ENCODE measurements around the gene ARID1A.

Gene ARID1A

GRCh38 chr1:26706315-26706714 lies 10.5 kb downstream of the ARID1A start:
- no peak for TF ChIP-seq EGR1 (IDR thresholded peaks at IDR 0.05)
- TF ChIP-seq NFIC (IDR thresholded peaks at IDR 0.05) = no peak
- no peak for TF ChIP-seq EP300 (IDR thresholded peaks at IDR 0.05; ENCODE audit: borderline replicate concordance)
- no peak for TF ChIP-seq YY1 (IDR thresholded peaks at IDR 0.05; ENCODE audit: low read depth)
- TF ChIP-seq TCF12 (IDR thresholded peaks at IDR 0.05; ENCODE audit: low read depth) = no peak
- no peak for TF ChIP-seq USF1 (IDR thresholded peaks at IDR 0.05)
- TF ChIP-seq REST (IDR thresholded peaks at IDR 0.05; ENCODE audit: low read depth) = no peak
- no peak for TF ChIP-seq ZBTB7A (IDR thresholded peaks at IDR 0.05; ENCODE audit: low read depth)
- TF ChIP-seq TEAD4 (IDR thresholded peaks at IDR 0.05) = no peak
- TF ChIP-seq MAX (IDR thresholded peaks at IDR 0.05) = no peak
- TF ChIP-seq CEBPB (IDR thresholded peaks at IDR 0.05) = no peak
- TF ChIP-seq RAD21 (IDR thresholded peaks at IDR 0.05; ENCODE audit: low read depth) = no peak
- no peak for TF ChIP-seq CREB1 (IDR thresholded peaks at IDR 0.05; ENCODE audit: low read depth)
- no peak for TF ChIP-seq FOXM1 (IDR thresholded peaks at IDR 0.05; ENCODE audit: borderline replicate concordance, low read depth)
- TF ChIP-seq TAF1 (IDR thresholded peaks at IDR 0.05; ENCODE audit: low read depth) = no peak

GRCh38 chr1:26710811-26711210 lies 15.0 kb downstream of the ARID1A start:
- TF ChIP-seq TAF1 (IDR thresholded peaks at IDR 0.05; ENCODE audit: low read depth) (no peak), MAX (IDR thresholded peaks at IDR 0.05) (no peak), TEAD4 (IDR thresholded peaks at IDR 0.05) (no peak), RAD21 (IDR thresholded peaks at IDR 0.05; ENCODE audit: low read depth) (no peak), EGR1 (IDR thresholded peaks at IDR 0.05) (no peak), NFIC (IDR thresholded peaks at IDR 0.05) (no peak), ZBTB7A (IDR thresholded peaks at IDR 0.05; ENCODE audit: low read depth) (no peak), TCF12 (IDR thresholded peaks at IDR 0.05; ENCODE audit: low read depth) (no peak), REST (IDR thresholded peaks at IDR 0.05; ENCODE audit: low read depth) (no peak), CEBPB (IDR thresholded peaks at IDR 0.05) (no peak), CREB1 (IDR thresholded peaks at IDR 0.05; ENCODE audit: low read depth) (no peak), USF1 (IDR thresholded peaks at IDR 0.05) (no peak), FOXM1 (IDR thresholded peaks at IDR 0.05; ENCODE audit: borderline replicate concordance, low read depth) (no peak), YY1 (IDR thresholded peaks at IDR 0.05; ENCODE audit: low read depth) (no peak), EP300 (IDR thresholded peaks at IDR 0.05; ENCODE audit: borderline replicate concordance) (no peak)

- TF ChIP-seq USF1 (IDR thresholded peaks at IDR 0.05) = no peak
- no peak for TF ChIP-seq CREB1 (IDR thresholded peaks at IDR 0.05; ENCODE audit: low read depth)
- no peak for TF ChIP-seq EGR1 (IDR thresholded peaks at IDR 0.05)
These were observed 16.0 kb downstream of the ARID1A start for GRCh38 chr1:26711777-26712176.

GRCh38 chr1:26717017-26717491 lies 21.2 kb downstream of the ARID1A start:
- no peak for TF ChIP-seq EGR1 (IDR thresholded peaks at IDR 0.05)
- no peak for TF ChIP-seq MAX (IDR thresholded peaks at IDR 0.05)
- TF ChIP-seq FOXM1 (IDR thresholded peaks at IDR 0.05; ENCODE audit: borderline replicate concordance, low read depth) = no peak
- no peak for TF ChIP-seq EP300 (IDR thresholded peaks at IDR 0.05; ENCODE audit: borderline replicate concordance)
- no peak for TF ChIP-seq REST (IDR thresholded peaks at IDR 0.05; ENCODE audit: low read depth)
- no peak for TF ChIP-seq NFIC (IDR thresholded peaks at IDR 0.05)
- TF ChIP-seq TCF12 (IDR thresholded peaks at IDR 0.05; ENCODE audit: low read depth) = no peak
- TF ChIP-seq RAD21 (IDR thresholded peaks at IDR 0.05; ENCODE audit: low read depth) = no peak
- TF ChIP-seq USF1 (IDR thresholded peaks at IDR 0.05) = no peak
- TF ChIP-seq TAF1 (IDR thresholded peaks at IDR 0.05; ENCODE audit: low read depth) = no peak
- no peak for TF ChIP-seq CREB1 (IDR thresholded peaks at IDR 0.05; ENCODE audit: low read depth)
- TF ChIP-seq TEAD4 (IDR thresholded peaks at IDR 0.05) = no peak
- no peak for TF ChIP-seq YY1 (IDR thresholded peaks at IDR 0.05; ENCODE audit: low read depth)
- no peak for TF ChIP-seq CEBPB (IDR thresholded peaks at IDR 0.05)
- TF ChIP-seq ZBTB7A (IDR thresholded peaks at IDR 0.05; ENCODE audit: low read depth) = no peak

All from Ishikawa (cell line).